DMS114 treated with DMSO at 0.1 percent for 48 hours (cell line): ENCODE results near the gene ETV6.
"Not testable (repeated sequence)": the region's sequence is repeated elsewhere in the genome, so short reads cannot be mapped to it uniquely, and the experiment has no call there.

Experiments used
- DNase-seq: peaks from one replicate; lab custom pipeline; 2025; ENCODE audit not compliant: unreplicated experiment; lab: John Stamatoyannopoulos, UW

Gene ETV6

DNA sequence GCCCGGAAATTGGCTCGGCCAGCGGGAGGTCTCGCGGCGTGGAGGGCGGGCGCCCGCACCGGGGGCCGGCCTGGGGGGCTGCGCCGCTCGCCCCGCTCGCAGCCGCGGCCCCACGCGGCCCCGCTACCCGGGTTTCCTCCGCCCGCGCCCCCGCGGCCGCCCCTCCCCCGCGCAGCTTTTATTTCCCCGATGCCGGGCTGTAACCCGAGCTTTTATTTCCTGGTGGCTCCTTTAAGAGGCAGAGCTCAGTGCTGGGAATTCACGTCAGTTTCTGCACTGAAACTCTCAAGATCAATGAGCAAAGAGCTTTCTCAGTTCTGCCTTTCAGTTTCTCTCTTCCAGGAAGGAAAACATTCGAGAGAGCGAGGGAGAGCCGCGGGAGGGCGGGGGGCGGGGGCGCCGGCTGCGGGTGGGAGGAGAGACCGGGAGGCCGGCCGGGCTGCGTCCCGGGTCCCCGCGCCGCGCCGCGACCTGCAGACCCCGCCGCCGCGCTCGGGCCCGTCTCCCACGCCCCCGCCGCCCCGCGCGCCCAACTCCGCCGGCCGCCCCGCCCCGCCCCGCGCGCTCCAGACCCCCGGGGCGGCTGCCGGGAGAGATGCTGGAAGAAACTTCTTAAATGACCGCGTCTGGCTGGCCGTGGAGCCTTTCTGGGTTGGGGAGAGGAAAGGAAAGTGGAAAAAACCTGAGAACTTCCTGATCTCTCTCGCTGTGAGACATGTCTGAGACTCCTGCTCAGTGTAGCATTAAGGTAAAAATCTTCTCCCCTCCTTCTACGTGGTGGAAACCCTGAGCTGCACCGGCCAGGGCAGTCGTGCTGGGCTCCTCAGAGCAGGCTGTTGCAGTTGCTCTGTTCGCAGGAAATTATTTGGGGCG lies at the start of gene ETV6:
Gene ETV6 (plus strand): TSS at position 262 of the 873 bp plus-strand sequence. CDS start 454 bp downstream, at position 716.
- DNase-seq: peak; percentile 45

DNA sequence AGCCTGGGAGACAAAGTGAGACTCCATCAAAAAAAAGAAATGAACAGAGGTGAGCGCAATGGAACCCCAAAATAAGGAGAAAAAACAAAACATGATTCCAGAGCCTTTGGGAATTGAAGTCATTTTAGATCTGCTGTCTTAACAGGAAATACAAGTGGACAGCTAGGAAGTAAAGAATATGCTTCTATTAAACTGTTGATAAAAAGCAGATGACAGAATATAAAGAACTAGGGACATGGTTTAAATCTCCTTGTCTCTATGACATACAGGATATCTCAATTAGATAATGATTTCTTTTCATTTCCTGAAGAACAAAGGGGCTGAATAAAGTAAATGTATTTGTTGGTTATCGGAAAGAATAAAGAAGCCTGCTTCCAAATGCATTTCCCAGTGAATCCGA lies 49.3 kb upstream of the ETV6 start:
- DNase-seq: no peak

DNA sequence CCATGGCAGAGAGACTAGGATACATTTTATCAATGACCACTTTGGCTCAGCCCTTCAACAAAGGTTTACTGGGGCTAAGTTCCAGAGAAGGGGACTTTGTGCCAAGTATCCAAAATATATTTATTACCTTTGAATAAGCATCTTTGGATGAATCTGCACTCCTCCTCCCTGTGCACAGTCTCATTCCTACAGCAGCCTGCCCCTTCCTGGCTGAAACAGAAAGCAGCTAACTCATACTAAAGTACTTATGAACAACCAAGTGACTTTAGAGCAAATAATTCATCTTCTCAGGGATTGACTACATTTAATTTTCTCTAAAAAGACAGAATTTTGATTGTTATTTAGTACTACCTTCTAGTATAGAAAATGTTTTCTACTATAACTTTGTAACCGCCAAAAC lies 47.8 kb upstream of the ETV6 start:
- DNase-seq: no peak

DNA sequence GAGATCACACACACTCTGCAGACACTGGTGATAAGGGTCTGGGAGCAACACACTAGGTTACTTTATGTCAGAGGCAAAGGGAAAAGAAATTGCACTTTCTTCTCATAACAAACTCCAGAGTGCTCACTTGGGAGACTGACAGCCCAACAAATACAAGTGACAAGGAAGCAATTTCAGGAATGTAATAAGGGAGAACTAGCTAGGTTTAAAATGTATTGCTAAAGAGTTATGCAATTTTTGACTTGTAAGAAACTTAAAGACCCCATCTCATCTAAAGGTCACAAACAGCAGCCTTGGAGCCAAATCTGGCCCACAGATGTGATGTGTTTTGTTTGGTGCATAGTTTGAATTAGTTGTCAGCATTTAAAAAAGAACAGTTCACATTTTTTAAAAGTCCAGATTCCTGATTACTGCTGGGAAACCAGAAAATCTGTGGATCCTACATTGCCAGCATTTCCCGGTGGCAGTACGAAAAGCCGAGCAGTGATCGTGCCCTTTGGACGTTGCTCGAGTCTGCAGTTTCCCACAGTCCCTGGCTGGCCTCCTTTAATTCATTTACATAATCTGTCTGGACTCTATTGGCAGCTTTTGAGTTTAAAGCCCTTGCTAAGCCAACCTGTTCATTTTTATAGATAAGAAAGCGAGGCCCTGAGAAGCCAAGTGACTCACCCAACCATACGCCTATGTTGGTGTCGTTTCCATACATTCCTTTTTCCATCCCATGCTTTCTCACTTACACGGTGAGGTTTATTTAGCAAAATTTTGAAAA lies 42.0 kb upstream of the ETV6 start:
- no peak for DNase-seq

DNA sequence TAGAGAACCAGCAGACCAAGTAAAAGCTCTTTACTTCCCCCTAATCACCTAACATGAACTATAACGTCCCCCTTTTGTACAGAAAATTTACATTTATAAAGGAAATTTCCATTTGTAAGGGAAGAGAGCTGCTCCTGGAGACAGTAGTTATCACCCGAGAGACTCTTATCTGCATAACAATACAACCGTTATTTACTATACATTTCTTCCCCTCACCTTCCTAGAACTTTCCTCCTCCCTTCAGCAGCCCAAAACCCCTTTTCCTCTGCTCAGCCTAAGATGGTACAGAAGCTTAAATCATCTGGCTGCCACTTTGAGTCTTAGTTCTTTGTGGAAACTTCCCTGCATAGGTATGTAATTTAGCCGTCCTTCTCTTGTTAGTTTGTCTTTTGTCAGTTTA lies 40.4 kb upstream of the ETV6 start:
- no peak for DNase-seq

DNA sequence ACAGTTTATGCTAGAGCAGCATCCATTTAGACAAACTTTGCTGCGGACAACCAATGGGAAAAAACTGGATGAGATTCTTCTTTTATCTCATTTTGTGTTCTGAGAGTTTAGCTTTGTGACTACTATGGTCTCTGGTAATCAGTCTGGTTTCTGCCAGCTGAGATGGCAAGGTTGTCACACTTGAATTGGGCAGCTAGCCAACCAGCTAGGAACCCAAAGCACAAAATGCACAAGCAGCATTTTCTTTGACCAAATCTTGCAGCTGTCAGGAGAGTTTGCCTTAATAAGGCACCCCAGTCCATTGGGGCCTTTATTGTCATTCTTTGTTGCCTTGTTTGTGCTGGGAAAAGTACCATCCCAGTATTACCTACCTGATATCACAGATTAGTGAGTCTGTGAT lies 34.0 kb upstream of the ETV6 start:
- no peak for DNase-seq

DNA sequence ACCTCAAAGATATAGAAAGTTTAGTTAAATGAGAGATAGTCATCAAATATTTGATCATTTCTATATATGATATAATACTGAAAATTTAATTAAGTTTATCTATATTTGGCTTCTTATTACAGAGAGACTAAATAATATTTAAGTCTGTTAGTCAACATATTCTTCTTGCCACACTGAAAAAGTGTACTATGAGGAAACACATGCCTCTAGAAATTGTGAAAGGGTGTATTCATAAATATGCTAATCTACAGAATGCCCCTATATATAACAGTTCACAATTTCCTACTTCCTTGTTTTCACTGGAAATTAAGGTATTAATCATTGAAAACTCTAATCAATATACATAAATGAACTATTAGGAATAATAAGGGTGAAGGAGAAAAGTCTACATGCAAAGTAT lies 31.4 kb upstream of the ETV6 start:
- DNase-seq: no peak

GRCh38 chr12:11621797-11622423 lies 27.6 kb upstream of the ETV6 start:
- no peak for DNase-seq

DNA sequence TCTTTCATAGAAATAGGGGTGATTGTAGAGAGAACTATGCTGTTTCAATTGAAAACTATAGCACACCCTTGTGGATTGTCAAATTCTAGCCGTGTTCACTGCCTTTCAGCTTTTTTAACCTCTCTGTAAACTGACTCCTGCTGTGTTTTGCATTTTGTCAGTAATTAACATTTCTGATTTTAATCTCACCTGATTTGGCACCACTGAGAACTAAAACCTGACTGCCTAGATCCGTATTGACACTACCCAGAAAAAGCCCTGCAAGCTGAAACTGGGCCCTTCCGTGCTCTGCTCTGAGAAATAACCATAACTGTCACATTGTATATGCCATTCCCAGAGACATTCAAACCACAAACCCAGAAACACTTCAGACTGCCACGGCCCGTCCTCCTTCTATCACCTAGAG lies 26.6 kb upstream of the ETV6 start:
- no peak for DNase-seq

- no peak for DNase-seq
Observed at GRCh38 chr12:11623382-11623781, 26.1 kb upstream of the ETV6 start.

DNA sequence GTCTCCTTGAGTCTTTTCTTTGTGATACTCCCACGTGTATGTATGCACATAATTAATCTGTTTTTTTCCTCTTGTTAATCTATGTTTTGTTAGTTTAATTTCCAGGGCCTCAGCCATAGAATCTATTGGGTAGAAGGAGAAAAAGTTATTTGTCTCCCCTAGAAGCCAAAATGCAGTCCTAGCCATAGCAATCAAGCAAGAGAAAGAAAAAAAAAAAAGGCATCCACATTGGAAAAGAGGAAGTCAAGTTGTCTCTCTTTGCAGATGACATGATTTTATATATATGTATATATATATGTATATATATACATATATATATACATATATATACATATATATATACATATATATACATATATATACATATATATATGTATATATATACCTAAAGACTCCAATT lies 25.4 kb upstream of the ETV6 start:
- no peak for DNase-seq

DNA sequence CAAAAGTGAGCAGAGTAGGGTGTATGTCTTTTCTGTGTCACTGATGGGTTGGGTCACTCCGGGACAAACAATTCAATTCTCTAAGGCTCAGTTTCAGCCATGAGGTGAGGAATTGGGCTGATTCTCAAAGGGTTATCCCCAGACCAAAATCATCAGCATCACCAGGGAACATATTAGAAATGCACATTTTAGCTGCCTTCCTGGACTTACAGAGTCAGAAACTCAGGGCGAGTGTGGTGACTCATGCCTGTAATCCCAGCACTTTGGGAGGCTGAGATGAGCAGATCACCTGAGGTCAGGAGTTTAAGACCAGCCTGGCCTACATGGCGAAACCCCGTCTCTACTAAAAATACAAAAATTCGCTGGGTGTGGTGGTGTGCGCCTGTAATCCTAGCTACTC lies 21.8 kb upstream of the ETV6 start:
- DNase-seq: not testable (repeated sequence)

DNA sequence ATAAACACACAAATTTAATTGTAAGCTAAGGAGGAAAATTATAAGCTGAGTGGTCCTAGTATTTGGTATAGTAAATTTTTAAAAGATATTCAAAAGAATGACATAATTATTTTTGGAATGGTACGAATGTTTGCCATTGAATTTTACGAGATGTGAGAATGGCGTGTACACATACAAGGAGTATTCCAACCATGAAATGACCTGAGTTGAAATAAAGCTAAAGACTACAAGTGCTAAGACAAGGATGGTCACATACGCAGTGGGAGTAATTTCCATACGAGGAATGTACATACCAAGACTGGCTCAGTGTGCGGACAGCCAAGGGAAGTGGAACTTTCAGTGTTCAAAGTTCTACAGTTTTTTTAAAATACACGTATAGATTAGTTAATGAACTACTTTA lies 21.1 kb upstream of the ETV6 start:
- no peak for DNase-seq

- DNase-seq: no peak
Observed at GRCh38 chr12:11630046-11630706, 19.3 kb upstream of the ETV6 start.

GRCh38 chr12:11631288-11631687 lies 18.2 kb upstream of the ETV6 start:
- DNase-seq: no peak

DNA sequence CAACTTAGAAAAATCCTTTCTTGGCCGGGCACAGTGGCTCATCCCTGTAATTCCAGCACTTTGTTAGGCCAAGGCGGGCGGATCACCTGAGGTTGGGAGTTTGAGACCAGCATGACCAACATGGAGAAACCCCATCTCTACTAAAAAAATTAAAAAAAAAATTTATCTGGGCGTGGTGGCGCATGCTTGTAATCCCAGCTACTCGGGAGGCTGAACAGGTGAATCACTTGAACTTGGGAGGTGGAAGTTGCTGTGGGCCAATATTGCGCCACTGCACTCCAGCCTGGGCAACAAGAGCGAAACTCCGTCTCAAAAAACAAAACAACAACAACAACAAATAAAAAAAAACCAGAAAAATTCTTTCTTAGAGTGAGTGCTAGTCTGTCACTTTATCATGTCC lies 17.6 kb upstream of the ETV6 start:
- DNase-seq: not testable (repeated sequence)

DNA sequence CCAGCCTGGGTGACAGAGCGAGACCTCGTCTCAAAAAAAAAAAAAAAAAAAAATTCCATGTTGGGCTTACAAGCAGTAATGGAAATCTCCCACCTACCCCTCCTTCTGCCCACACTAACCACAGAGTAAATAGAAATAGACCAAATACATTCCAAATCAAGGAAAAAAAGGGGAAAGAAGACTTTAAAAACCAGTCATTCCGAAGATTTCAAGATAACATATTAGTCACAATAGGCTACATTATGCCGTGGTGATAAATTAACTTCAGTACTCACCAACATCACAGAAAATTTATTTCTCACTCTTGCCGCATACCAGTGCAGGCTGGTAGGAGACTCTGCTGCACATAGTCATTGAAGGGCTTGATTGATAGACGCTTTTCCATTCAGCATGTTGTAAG lies 15.5 kb upstream of the ETV6 start:
- DNase-seq: no peak

GRCh38 chr12:11635341-11635740 lies 14.1 kb upstream of the ETV6 start:
- DNase-seq: no peak

DNA sequence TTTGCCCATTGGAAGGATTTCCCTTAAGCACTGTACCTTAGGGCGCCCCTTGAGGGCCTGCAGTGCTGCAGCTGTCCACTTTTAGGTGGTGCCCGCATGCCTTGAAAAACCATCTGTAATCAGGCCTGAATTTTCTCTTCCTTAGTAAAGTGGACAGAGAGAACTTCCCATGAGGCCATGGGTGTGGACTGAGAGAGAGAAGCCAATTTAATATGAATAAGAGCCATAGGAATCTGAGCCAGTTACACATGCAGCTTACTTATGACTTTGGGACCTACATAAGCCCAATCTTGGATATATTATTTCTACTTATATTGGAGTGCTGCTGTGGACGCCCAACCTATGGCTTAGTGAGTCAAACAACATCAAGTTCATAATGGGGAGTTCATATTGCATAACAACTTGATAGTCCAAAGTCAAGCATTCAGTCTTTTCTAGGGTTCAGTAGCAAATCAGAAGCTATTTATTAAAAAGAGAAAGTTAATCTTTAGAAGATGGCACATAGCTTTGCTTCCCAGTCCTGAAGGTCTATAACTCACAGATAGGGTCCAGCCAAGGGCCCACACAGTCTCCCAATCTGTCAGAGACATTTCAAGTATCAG lies 11.1 kb upstream of the ETV6 start:
- no peak for DNase-seq

- no peak for DNase-seq
Observed at GRCh38 chr12:11639454-11639853, 10.0 kb upstream of the ETV6 start.

DNA sequence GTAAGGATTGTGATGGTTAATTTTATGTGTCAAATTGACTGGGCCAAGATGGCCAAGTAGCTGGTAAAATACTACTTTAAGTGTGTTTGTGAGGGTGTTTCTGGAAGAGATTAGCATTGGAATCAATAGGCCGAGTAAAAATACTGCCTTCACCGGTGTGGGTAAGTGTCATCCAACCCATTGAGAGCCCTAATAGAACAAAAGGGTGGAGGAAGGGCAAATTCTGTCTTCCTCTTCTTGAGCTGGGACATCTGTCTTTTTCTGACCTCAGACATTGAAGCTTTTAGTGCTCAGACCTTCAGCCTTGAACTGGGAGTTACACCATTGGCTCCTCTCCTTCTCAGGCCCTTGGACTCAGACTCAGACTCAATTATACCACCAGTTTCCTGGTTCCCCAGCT lies 8.0 kb upstream of the ETV6 start:
- no peak for DNase-seq
